Activated CD8-positive, alpha-beta memory T cell treated with anti-CD3 and anti-CD28 coated beads for 4 hours (primary cell): Measurements from ENCODE around the gene DECR2.
A peak's percentile ranks its signal among the peaks of the same experiment; 100 is the strongest.
"Not testable (repeated sequence)": the region's sequence is repeated elsewhere in the genome, so short reads cannot be mapped to it uniquely, and the experiment has no call there.

Experiments used
- DNase-seq, 2 donors: peaks; one replicate each; pipeline ENCODE4 v3.0.0-alpha.2; 2020; ENCODE audit warnings: low read depth in 2 of 2

Gene DECR2

GRCh38 chr16:401468-402348 is at the start of gene DECR2:
DECR2 (plus strand) TSS chr16:401885; CDS start chr16:401964, 79 bp downstream.
- DNase-seq: peak; percentile 95 to 98

- peak; percentile 100 for DNase-seq
Observed at GRCh38 chr16:352547-353403, 48.9 kb upstream of the DECR2 start, which contains the start of gene AXIN1. AXIN1 (minus strand) TSS chr16:352723; CDS start chr16:347025, 5,698 bp downstream.

GRCh38 chr16:353404-354290 is 48.0 kb upstream of the DECR2 start:
- no peak for DNase-seq

GRCh38 chr16:354291-354881 is 47.3 kb upstream of the DECR2 start:
- DNase-seq: no peak

GRCh38 chr16:354971-355461 is 46.7 kb upstream of the DECR2 start:
- DNase-seq: no peak

- DNase-seq: no peak
Observed at GRCh38 chr16:356741-357140, 44.9 kb upstream of the DECR2 start.

- no peak for DNase-seq
Observed at GRCh38 chr16:359067-359763, 42.5 kb upstream of the DECR2 start.

- no peak for DNase-seq
Observed at GRCh38 chr16:359871-360697, 41.6 kb upstream of the DECR2 start.

GRCh38 chr16:360698-361336 is 40.9 kb upstream of the DECR2 start:
- DNase-seq: no peak

GRCh38 chr16:361341-361871 is 40.3 kb upstream of the DECR2 start:
- DNase-seq: no peak

GRCh38 chr16:361872-362701 is 39.6 kb upstream of the DECR2 start:
- DNase-seq: peak; percentile 48 to 54

- not testable (repeated sequence) for DNase-seq
Observed at GRCh38 chr16:362702-362999, 39.0 kb upstream of the DECR2 start.

- no peak for DNase-seq
Observed at GRCh38 chr16:363110-363765, 38.4 kb upstream of the DECR2 start.

- no peak for DNase-seq
Observed at GRCh38 chr16:363766-364490, 37.8 kb upstream of the DECR2 start.

GRCh38 chr16:364595-365491 is 36.8 kb upstream of the DECR2 start:
- DNase-seq: no peak

- no peak for DNase-seq
Observed at GRCh38 chr16:366476-366875, 35.2 kb upstream of the DECR2 start.
